WTC11 (cell line): ENCODE data around the gene SLC7A5. TPM values are rescaled to one million over a fixed set of nuclear protein-coding genes. Genes with fewer than 3 reads are reported as not detected.

Source experiments
- ATAC-seq: fragments of 200-7000 bp; cut with Tn5 transposase; 2 replicates; pipeline ENCODE4 v1.10.0; 2021; ENCODE audit warnings: mild to moderate bottlenecking, moderate library complexity
- CTCF ChIA-PET: fragments of 300-600 bp; sonication (Branson Sonifier 250); formaldehyde crosslinking; loops from one replicate; lab custom pipeline; 2021; ENCODE audit warnings: antibody characterized with exemption; lab: Charles Lee
- POLR2A ChIA-PET: fragments of 350-600 bp; sonication (Branson Sonifier 250); formaldehyde crosslinking; loops from one replicate; lab custom pipeline; 2021; ENCODE audit warnings: antibody characterized with exemption; lab: Charles Lee
- DNase-seq: peaks from one replicate; pipeline ENCODE4 v3.0.0; 2021; ENCODE audit warnings: low spot score
- H3K27ac Mint-ChIP-seq: 2 replicates; pipeline ENCODE4 v1.8.0; 2021; ENCODE audit warnings: mixed read lengths
- H3K27me3 Mint-ChIP-seq: 2 replicates; pipeline ENCODE4 v1.8.0; 2021; ENCODE audit warnings: low read depth, mild to moderate bottlenecking, moderate library complexity, mixed read lengths
- H3K36me3 Mint-ChIP-seq: 2 replicates; pipeline ENCODE4 v1.8.0; 2021; ENCODE audit warnings: mixed read lengths
- H3K4me1 Mint-ChIP-seq: 2 replicates; pipeline ENCODE4 v1.8.0; 2022; ENCODE audit warnings: mixed read lengths
- H3K4me3 Mint-ChIP-seq: 2 replicates; pipeline ENCODE4 v1.8.0; 2021; ENCODE audit warnings: mild to moderate bottlenecking, moderate library complexity, mixed read lengths
- H3K9me3 Mint-ChIP-seq: 2 replicates; pipeline ENCODE4 v1.8.0; 2021; ENCODE audit warnings: mixed read lengths
- ATF2 ChIP-seq: sonication (generic); formaldehyde crosslinking; IDR thresholded peaks from 2 replicates; pipeline ENCODE4 v1.8.1; 2022; ENCODE audit warnings: low read depth, missing genetic modification reagents, borderline replicate concordance
- ATF6 ChIP-seq: sonication (generic); formaldehyde crosslinking; IDR thresholded peaks from 2 replicates; pipeline ENCODE4 v1.8.1; 2023; ENCODE audit warnings: mild to moderate bottlenecking, missing genetic modification reagents
- CBFB ChIP-seq: sonication (generic); formaldehyde crosslinking; IDR thresholded peaks from 2 replicates; pipeline ENCODE4 v1.8.1; 2022; ENCODE audit warnings: mild to moderate bottlenecking, low read depth, missing genetic modification reagents
- CDX4 ChIP-seq: fragments of 250-450 bp; sonication (Bioruptor Pico); IDR thresholded peaks from 2 replicates; pipeline ENCODE4 v1.9.0; 2021; ENCODE audit warnings: moderate library complexity, mild to moderate bottlenecking, inconsistent platforms, borderline replicate concordance
- EMX1 ChIP-seq: fragments of 250-450 bp; sonication (Bioruptor Pico); IDR thresholded peaks from 2 replicates; pipeline ENCODE4 v1.8.0; 2021; ENCODE audit warnings: mild to moderate bottlenecking
- ESRRA ChIP-seq: sonication (generic); formaldehyde crosslinking; IDR thresholded peaks from 2 replicates; pipeline ENCODE4 v1.8.1; 2022; ENCODE audit warnings: mild to moderate bottlenecking, missing genetic modification reagents, borderline replicate concordance
- FOXK1 ChIP-seq: sonication (generic); formaldehyde crosslinking; IDR thresholded peaks from 2 replicates; pipeline ENCODE4 v1.8.0; 2022; ENCODE audit warnings: mild to moderate bottlenecking, moderate library complexity, missing genetic modification reagents
- HMGA2 ChIP-seq: fragments of 250-450 bp; sonication (Bioruptor Pico); IDR thresholded peaks from 2 replicates; pipeline ENCODE4 v1.4.0; 2021; ENCODE audit warnings: mild to moderate bottlenecking, moderate library complexity
- IRF2 ChIP-seq: sonication (generic); formaldehyde crosslinking; IDR thresholded peaks from 2 replicates; pipeline ENCODE4 v1.8.0; 2022; ENCODE audit warnings: low read depth, missing genetic modification reagents, borderline replicate concordance
- NFYB ChIP-seq: sonication (generic); formaldehyde crosslinking; conservative IDR thresholded peaks from 2 replicates; pipeline ENCODE4 v1.8.0; 2022; ENCODE audit warnings: low read depth, missing genetic modification reagents
- PREB ChIP-seq: sonication (generic); formaldehyde crosslinking; IDR thresholded peaks from 2 replicates; pipeline ENCODE4 v1.8.1; 2022; ENCODE audit warnings: mild to moderate bottlenecking, missing genetic modification reagents, moderate library complexity, borderline replicate concordance
- PRRX2 ChIP-seq: fragments of 250-450 bp; sonication (Bioruptor Pico); IDR thresholded peaks from 2 replicates; pipeline ENCODE4 v1.8.0; 2021; ENCODE audit warnings: mild to moderate bottlenecking
- SMAD4 ChIP-seq: sonication (generic); formaldehyde crosslinking; IDR thresholded peaks from 2 replicates; pipeline ENCODE4 v1.8.0; 2022; ENCODE audit warnings: mild to moderate bottlenecking, missing genetic modification reagents
- SOX15 ChIP-seq: fragments of 250-450 bp; sonication (Bioruptor Pico); IDR thresholded peaks from 2 replicates; pipeline ENCODE4 v1.9.0; 2021; ENCODE audit warnings: mild to moderate bottlenecking
- SP1 ChIP-seq: sonication (generic); formaldehyde crosslinking; conservative IDR thresholded peaks from 2 replicates; pipeline ENCODE4 v1.8.1; 2022; ENCODE audit warnings: missing genetic modification reagents
- STAT6 ChIP-seq: sonication (generic); formaldehyde crosslinking; conservative IDR thresholded peaks from 2 replicates; pipeline ENCODE4 v1.8.1; 2023; ENCODE audit warnings: mild to moderate bottlenecking, low read depth, missing genetic modification reagents, moderate library complexity
- TEAD1 ChIP-seq: sonication (generic); formaldehyde crosslinking; IDR thresholded peaks from 2 replicates; pipeline ENCODE4 v1.8.0; 2022; ENCODE audit warnings: mild to moderate bottlenecking, missing genetic modification reagents
- ZMAT4 ChIP-seq: fragments of 250-450 bp; sonication (Bioruptor Pico); IDR thresholded peaks from 2 replicates; pipeline ENCODE4 v1.9.0; 2021; ENCODE audit warnings: mild to moderate bottlenecking
- ZNF232 ChIP-seq: sonication (generic); formaldehyde crosslinking; IDR thresholded peaks from 2 replicates; pipeline ENCODE4 v1.8.0; 2022; ENCODE audit warnings: mild to moderate bottlenecking, missing genetic modification reagents
- ZNF281 ChIP-seq: sonication (generic); formaldehyde crosslinking; IDR thresholded peaks from 2 replicates; pipeline ENCODE4 v1.8.0; 2023; ENCODE audit warnings: mild to moderate bottlenecking, missing genetic modification reagents
- ZNF425 ChIP-seq: fragments of 250-450 bp; sonication (Bioruptor Pico); conservative IDR thresholded peaks from 2 replicates; pipeline ENCODE4 v1.9.0; 2021; ENCODE audit warnings: mild to moderate bottlenecking
- ZNF671 ChIP-seq: fragments of 250-450 bp; sonication (Bioruptor Pico); IDR thresholded peaks from 2 replicates; pipeline ENCODE4 v1.8.0; 2021; ENCODE audit warnings: mild to moderate bottlenecking
- total RNA-seq: library from RNA; stranded (reverse); gene quantifications from 3 replicates; pipeline ENCODE4 v1.2.3, GENCODE V29; 2021

SLC7A5 gene
- total RNA-seq, 1 experiment from 2014 or later, result 197 TPM

- Mint-ChIP-seq H3K9me3 (no peaks in the 10 kb centered on the region), H3K4me3 (no peak overlapping the region), H3K27ac (no peak overlapping the region), H3K36me3 (no peaks in the 10 kb centered on the region), H3K4me1 (0 out of 2 replicates have a peak, but pooled peaks cover 4% of the 10 kb centered on the region), H3K27me3 (no peaks in the 10 kb centered on the region)
- ChIA-PET POLR2A (interaction anchor here (0.6 kb wide), 1 partner anchor 15 kb away, joined by 6 read pairs; no protein-coding TSS in a partner anchor), CTCF (interaction anchor here (0.8 to 1.8 kb wide), 4 partner anchors 15 to 91 kb away, joined by 3 to 5 read pairs (median 4); no protein-coding TSS in a partner anchor)
- no peak for DNase-seq
- TF ChIP-seq ZNF232 (CRISPR knock-in tag), result no peak
- no peak for TF ChIP-seq TEAD1 (CRISPR knock-in tag)
- TF ChIP-seq ATF6 (CRISPR knock-in tag), result no peak
- no peak for TF ChIP-seq SP1 (CRISPR knock-in tag)
- TF ChIP-seq ZMAT4 (CRISPR knock-in tag), result no peak
- TF ChIP-seq SOX15 (CRISPR knock-in tag), result no peak
- TF ChIP-seq HMGA2 (CRISPR knock-in tag), result no peak
- TF ChIP-seq PREB (CRISPR knock-in tag), result no peak
- TF ChIP-seq STAT6, result no peak
- TF ChIP-seq ZNF671, result no peak
- no peak for TF ChIP-seq IRF2 (CRISPR knock-in tag)
- no peak for TF ChIP-seq ESRRA
- TF ChIP-seq CBFB, result no peak
- TF ChIP-seq EMX1, result no peak
- no peak for TF ChIP-seq SMAD4 (CRISPR knock-in tag)
- TF ChIP-seq PRRX2 (CRISPR knock-in tag), result no peak
- TF ChIP-seq ATF2 (CRISPR knock-in tag), result no peak
- ATAC-seq, result no peak
These were observed 84.5 kb downstream of the SLC7A5 start for GRCh38 chr16:87784812-87785211.

- H3K4me1 Mint-ChIP-seq, result peaks cover 14% of the 10 kb centered on the region
- H3K4me3 Mint-ChIP-seq, result no peak overlapping the region
- no peaks in the 10 kb centered on the region for H3K9me3 Mint-ChIP-seq
- ChIA-PET POLR2A (interaction anchor here (1.1 to 1.3 kb wide), 2 partner anchors 86 to 90 kb away, joined by 3 to 4 read pairs; no protein-coding TSS in a partner anchor), CTCF (interaction anchor here (0.6 to 5.2 kb wide), 6 partner anchors 9 to 90 kb away, joined by 3 to 192 read pairs (median 16); partner anchors contain the start of gene SLC7A5)
- peaks cover 3% of the 10 kb centered on the region for H3K27me3 Mint-ChIP-seq
- no peak for ATAC-seq
- H3K27ac Mint-ChIP-seq, result no peak overlapping the region
- H3K36me3 Mint-ChIP-seq, result no peaks in the 10 kb centered on the region
- DNase-seq, result no peak
- TF ChIP-seq ZNF281, result no peak
- TF ChIP-seq NFYB (CRISPR knock-in tag), result no peak
- no peak for TF ChIP-seq ZNF425
- TF ChIP-seq FOXK1 (CRISPR knock-in tag), result no peak
- TF ChIP-seq ZNF671, result no peak
- TF ChIP-seq CDX4, result no peak
These were observed 87.3 kb downstream of the SLC7A5 start for GRCh38 chr16:87782033-87782432.
